ENCODE data around the gene NLRC5.

GRCh38 chr16:57026778-57027062 is 37.4 kb downstream of the NLRC5 start:
- no peak for TF ChIP-seq CTCF (IDR thresholded peaks at IDR 0.05)
- TF ChIP-seq POLR2A (IDR thresholded peaks at IDR 0.05): no peak

Data from vagina (tissue), 2 donors.